Ishikawa (cell line): Measurements from ENCODE around the gene GDF2.

Experiments
- CEBPB ChIP-seq: IDR thresholded peaks from 2 replicates; pipeline ENCODE4 v1.6.1; 2012
- CREB1 ChIP-seq: IDR thresholded peaks from 2 replicates; pipeline ENCODE4 v1.6.1; 2012; ENCODE audit warnings: low read depth
- EGR1 ChIP-seq: IDR thresholded peaks from 2 replicates; pipeline ENCODE4 v1.6.1; 2012
- EP300 ChIP-seq: IDR thresholded peaks from 2 replicates; pipeline ENCODE4 v1.6.1; 2012; ENCODE audit warnings: borderline replicate concordance
- FOXM1 ChIP-seq: IDR thresholded peaks from 2 replicates; pipeline ENCODE4 v1.6.1; 2012; ENCODE audit warnings: low read depth, borderline replicate concordance
- NFIC ChIP-seq: IDR thresholded peaks from 2 replicates; pipeline ENCODE4 v1.6.1; 2012
- RAD21 ChIP-seq: IDR thresholded peaks from 2 replicates; pipeline ENCODE4 v1.6.1; 2012; ENCODE audit warnings: low read depth
- TAF1 ChIP-seq: IDR thresholded peaks from 2 replicates; pipeline ENCODE4 v1.6.1; 2012; ENCODE audit warnings: low read depth, mild to moderate bottlenecking
- TCF12 ChIP-seq: IDR thresholded peaks from 2 replicates; pipeline ENCODE4 v1.6.1; 2012; ENCODE audit warnings: low read depth
- TEAD4 ChIP-seq: IDR thresholded peaks from 2 replicates; pipeline ENCODE4 v1.6.1; 2012
- YY1 ChIP-seq: IDR thresholded peaks from 2 replicates; pipeline ENCODE4 v1.6.1; 2012; ENCODE audit warnings: low read depth
- ZBTB7A ChIP-seq: IDR thresholded peaks from 2 replicates; pipeline ENCODE4 v1.6.1; 2012; ENCODE audit warnings: low read depth
- TF ChIP-seq, protein P1 (sequence below): IDR thresholded peaks from 2 replicates; pipeline ENCODE4 v1.6.1; 2012
- TF ChIP-seq, protein P2 (sequence below): IDR thresholded peaks from 2 replicates; pipeline ENCODE4 v1.6.1; 2012; ENCODE audit warnings: low read depth, mild to moderate bottlenecking
- TF ChIP-seq, protein P3 (sequence below): IDR thresholded peaks from 2 replicates; pipeline ENCODE4 v1.6.1; 2012

Gene GDF2

DNA sequence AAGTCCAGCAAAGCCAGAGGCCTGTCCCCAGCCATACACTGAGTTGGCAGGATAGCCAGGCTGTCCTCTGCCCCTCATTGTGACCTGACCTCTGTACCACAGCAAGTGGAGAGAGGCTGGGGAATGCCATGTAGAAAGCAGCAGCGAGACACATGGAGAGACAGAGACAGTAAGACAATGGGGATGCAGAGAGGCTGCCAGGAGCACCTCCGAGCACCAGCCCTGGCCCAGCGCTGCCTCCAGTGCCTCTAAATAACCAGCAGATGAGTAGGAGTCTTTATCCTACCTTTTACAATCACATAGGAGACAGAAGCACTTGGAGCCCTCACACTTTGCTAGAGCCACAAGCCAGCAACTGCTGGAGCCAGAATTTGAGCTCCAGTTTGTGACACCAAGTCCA, 8.1 kb downstream of the GDF2 start:
- TF ChIP-seq TEAD4 = no peak
- TF ChIP-seq TCF12 = no peak
- TF ChIP-seq, protein P1, sequence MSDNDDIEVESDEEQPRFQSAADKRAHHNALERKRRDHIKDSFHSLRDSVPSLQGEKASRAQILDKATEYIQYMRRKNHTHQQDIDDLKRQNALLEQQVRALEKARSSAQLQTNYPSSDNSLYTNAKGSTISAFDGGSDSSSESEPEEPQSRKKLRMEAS = no peak
- no peak for TF ChIP-seq YY1
- no peak for TF ChIP-seq ZBTB7A
- no peak for TF ChIP-seq CEBPB
- TF ChIP-seq EGR1 = no peak
- no peak for TF ChIP-seq NFIC

DNA sequence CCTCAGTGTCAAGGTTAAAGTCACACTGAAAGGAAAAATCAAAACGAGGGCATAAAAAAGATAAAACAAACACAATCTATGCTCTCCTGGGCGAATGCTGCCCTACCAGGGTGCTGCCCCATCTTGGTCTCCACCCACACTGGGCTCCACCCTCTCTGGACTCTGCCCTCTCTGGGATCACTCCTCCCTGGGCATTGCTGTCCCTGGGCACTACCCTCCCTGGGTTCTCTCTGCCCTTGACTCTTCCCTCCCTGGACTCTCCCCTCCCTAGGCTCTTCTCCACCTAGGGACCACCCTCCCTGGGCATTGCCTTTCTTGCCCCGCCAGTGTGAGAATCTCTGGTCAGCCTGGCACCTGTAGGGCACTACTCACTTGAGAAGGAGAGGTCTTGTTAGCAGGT, 8.6 kb downstream of the GDF2 start:
- TF ChIP-seq, protein P2, sequence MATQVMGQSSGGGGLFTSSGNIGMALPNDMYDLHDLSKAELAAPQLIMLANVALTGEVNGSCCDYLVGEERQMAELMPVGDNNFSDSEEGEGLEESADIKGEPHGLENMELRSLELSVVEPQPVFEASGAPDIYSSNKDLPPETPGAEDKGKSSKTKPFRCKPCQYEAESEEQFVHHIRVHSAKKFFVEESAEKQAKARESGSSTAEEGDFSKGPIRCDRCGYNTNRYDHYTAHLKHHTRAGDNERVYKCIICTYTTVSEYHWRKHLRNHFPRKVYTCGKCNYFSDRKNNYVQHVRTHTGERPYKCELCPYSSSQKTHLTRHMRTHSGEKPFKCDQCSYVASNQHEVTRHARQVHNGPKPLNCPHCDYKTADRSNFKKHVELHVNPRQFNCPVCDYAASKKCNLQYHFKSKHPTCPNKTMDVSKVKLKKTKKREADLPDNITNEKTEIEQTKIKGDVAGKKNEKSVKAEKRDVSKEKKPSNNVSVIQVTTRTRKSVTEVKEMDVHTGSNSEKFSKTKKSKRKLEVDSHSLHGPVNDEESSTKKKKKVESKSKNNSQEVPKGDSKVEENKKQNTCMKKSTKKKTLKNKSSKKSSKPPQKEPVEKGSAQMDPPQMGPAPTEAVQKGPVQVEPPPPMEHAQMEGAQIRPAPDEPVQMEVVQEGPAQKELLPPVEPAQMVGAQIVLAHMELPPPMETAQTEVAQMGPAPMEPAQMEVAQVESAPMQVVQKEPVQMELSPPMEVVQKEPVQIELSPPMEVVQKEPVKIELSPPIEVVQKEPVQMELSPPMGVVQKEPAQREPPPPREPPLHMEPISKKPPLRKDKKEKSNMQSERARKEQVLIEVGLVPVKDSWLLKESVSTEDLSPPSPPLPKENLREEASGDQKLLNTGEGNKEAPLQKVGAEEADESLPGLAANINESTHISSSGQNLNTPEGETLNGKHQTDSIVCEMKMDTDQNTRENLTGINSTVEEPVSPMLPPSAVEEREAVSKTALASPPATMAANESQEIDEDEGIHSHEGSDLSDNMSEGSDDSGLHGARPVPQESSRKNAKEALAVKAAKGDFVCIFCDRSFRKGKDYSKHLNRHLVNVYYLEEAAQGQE = no peak
- TF ChIP-seq TAF1 = no peak
- TF ChIP-seq CEBPB = no peak
- TF ChIP-seq TCF12 = no peak
- no peak for TF ChIP-seq CREB1
- TF ChIP-seq TEAD4 = no peak
- TF ChIP-seq, protein P1 = no peak
- no peak for TF ChIP-seq EGR1
- no peak for TF ChIP-seq EP300
- no peak for TF ChIP-seq YY1
- TF ChIP-seq RAD21 = no peak
- TF ChIP-seq FOXM1 = no peak

DNA sequence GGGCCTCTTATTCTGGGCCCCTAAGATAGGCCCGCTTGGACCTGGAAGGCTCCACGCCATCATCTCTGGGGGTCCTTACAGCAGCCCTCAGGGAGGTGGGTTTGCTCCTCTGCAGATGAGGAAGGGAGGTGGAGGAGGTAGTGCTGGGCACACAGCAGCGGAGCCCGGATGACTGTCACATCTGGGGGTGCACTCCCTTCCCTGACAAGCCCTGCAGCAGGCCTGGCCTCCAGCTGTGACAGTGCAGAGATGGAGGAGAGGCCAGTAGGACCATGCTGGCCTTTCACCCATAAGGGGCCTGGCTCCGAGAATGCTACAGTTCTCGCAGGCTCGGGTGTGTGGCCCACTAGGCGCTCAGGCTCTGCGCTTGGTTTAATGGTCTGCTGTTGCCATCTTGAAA, 9.2 kb downstream of the GDF2 start:
- TF ChIP-seq TAF1 = no peak
- no peak for TF ChIP-seq EP300
- no peak for TF ChIP-seq YY1

DNA sequence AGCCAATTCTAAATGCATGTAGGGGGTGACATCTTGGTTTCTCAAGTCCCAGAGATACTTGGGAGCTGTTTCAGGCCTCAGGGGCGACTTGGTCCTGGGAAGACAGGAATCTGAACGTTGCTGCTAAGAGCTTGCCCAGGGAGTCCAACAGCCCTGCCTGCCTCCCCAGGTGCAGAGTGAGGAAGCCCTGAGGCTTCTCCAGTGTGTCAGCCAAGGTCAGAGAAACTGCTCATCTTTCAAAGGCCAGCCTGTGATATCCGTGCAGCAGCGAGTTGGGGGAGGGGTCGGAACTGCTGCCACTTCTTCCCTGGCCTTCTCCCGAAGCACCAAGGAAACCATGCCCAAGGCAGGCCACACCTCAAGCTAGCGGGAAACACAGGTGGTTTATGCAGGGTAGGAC, 9.7 kb downstream of the GDF2 start:
- TF ChIP-seq CEBPB (no peak), TAF1 (no peak), EGR1 (no peak)

DNA sequence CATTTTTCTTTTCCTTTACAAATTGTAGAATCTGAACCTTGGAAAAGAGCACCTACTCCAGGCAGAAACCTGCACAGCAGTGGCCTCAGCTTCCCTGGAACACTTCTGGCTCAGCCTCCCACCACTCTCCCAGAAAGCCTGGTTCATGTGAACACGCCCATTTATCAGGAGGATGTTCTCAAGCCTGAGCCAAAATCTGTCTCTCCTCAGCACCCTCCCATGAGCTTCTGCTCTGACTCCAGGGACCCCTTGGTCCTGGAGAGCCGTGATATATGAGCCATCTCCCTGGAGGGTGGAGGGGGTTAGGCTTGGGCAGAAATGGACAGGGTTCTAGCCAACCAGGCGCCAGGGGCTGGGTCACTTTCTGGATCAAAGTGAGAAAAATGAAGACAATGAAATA, 10.1 kb downstream of the GDF2 start:
- TF ChIP-seq TCF12 = no peak

DNA sequence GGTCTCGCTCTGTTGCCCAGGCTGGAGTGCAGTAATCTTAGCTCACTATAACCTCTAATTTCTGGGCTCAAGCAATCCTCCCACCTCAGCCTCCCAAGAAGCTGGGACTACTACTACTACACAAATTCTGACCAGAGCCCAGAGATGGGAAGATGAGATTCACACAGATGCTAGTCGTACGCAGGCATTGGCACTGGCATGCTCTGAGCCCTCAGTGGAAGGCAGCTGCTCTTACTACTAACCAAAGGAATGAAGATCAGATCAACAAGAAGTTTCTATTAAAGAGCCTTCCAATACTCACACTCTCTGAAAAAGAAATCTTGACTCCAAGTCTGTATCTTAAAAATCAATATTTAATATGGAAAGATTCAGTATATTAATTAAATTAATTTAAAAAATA, 10.7 kb downstream of the GDF2 start:
- TF ChIP-seq, protein P1 = no peak
- no peak for TF ChIP-seq NFIC
- no peak for TF ChIP-seq TAF1
- TF ChIP-seq ZBTB7A = no peak
- no peak for TF ChIP-seq TEAD4

DNA sequence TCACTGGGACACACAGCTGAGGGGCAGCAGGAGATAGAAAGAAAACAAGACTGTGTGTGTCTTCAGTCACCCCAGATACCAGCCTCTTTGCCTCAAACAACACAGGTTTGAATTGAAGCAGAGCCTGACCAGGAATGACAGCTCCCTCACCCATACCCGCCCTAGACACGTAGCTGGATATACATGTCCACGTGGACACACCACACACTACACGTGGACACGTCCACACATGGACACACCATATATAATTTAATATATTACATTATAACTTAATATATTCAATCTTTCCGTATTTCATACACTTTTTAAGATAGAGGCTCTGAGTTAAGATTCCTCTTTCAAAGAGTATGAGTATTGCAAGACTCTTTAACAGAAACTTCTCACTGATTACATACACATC, 11.3 kb downstream of the GDF2 start:
- TF ChIP-seq CEBPB = no peak
- TF ChIP-seq, protein P1 = no peak
- no peak for TF ChIP-seq CREB1
- no peak for TF ChIP-seq EGR1
- TF ChIP-seq FOXM1 = no peak
- no peak for TF ChIP-seq EP300
- TF ChIP-seq, protein P3, sequence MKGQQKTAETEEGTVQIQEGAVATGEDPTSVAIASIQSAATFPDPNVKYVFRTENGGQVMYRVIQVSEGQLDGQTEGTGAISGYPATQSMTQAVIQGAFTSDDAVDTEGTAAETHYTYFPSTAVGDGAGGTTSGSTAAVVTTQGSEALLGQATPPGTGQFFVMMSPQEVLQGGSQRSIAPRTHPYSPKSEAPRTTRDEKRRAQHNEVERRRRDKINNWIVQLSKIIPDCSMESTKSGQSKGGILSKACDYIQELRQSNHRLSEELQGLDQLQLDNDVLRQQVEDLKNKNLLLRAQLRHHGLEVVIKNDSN = no peak
- no peak for TF ChIP-seq NFIC
- TF ChIP-seq TAF1 = no peak
- no peak for TF ChIP-seq YY1
- no peak for TF ChIP-seq RAD21
- no peak for TF ChIP-seq TCF12
- TF ChIP-seq TEAD4 = no peak
- TF ChIP-seq, protein P2 = no peak
- TF ChIP-seq ZBTB7A = no peak
